Endodermal cell (in vitro differentiated cells): ENCODE results near the gene CORO7. TPM values are rescaled to one million over a fixed set of nuclear protein-coding genes. Genes with fewer than 3 reads are reported as not detected.

Experiments
- DNase-seq: peaks from one replicate; pipeline ENCODE4 v3.0.0-alpha.2; 2017
- H3K27ac ChIP-seq: 2 replicates; pipeline ENCODE4 v1.5.1; 2013; ENCODE audit warnings: mild to moderate bottlenecking, low read depth, low read length, moderate library complexity
- H3K27me3 ChIP-seq: 2 replicates; pipeline ENCODE4 v1.6.1; 2013; ENCODE audit warnings: mild to moderate bottlenecking, low read length, moderate library complexity; ENCODE audit not compliant: insufficient read depth, control insufficient read depth, poor library complexity, severe bottlenecking
- H3K36me3 ChIP-seq: 2 replicates; pipeline ENCODE4 v1.7.0; 2013; ENCODE audit warnings: mild to moderate bottlenecking, low read length, moderate library complexity; ENCODE audit not compliant: control insufficient read depth, insufficient read depth
- H3K4me1 ChIP-seq: one replicate; pipeline ENCODE4 v1.7.0; 2013; ENCODE audit warnings: low read length; ENCODE audit not compliant: control insufficient read depth, insufficient read depth
- H3K4me3 ChIP-seq: 2 replicates; pipeline ENCODE4 v1.5.1; 2013; ENCODE audit warnings: mild to moderate bottlenecking, low read length, moderate library complexity
- H3K9ac ChIP-seq: 2 replicates; pipeline ENCODE4 v1.6.1; 2013; ENCODE audit warnings: mild to moderate bottlenecking, low read length, moderate library complexity; ENCODE audit not compliant: poor library complexity, severe bottlenecking; ENCODE audit errors: extremely low read depth
- H3K9me3 ChIP-seq: 2 replicates; pipeline ENCODE4 v1.6.1; 2013; ENCODE audit warnings: mild to moderate bottlenecking, low read length, moderate library complexity; ENCODE audit not compliant: control insufficient read depth
- H3K27ac Mint-ChIP-seq: 2 replicates; pipeline ENCODE4 v1.8.0; 2020; ENCODE audit warnings: mixed read lengths
- H3K27me3 Mint-ChIP-seq: 2 replicates; pipeline ENCODE4 v1.8.0; 2021; ENCODE audit warnings: mild to moderate bottlenecking, mixed read lengths; ENCODE audit not compliant: insufficient read depth
- H3K36me3 Mint-ChIP-seq: 2 replicates; pipeline ENCODE4 v1.8.0; 2020; ENCODE audit warnings: low read depth, mixed read lengths
- H3K4me1 Mint-ChIP-seq: 2 replicates; pipeline ENCODE4 v1.8.0; 2020; ENCODE audit warnings: mixed read lengths
- H3K4me3 Mint-ChIP-seq: 2 replicates; pipeline ENCODE4 v1.8.0; 2020; ENCODE audit warnings: mild to moderate bottlenecking, moderate library complexity, mixed read lengths
- H3K9me3 Mint-ChIP-seq: 2 replicates; pipeline ENCODE4 v1.8.0; 2020; ENCODE audit warnings: mild to moderate bottlenecking, mixed read lengths
- CTCF ChIP-seq: fragments of 200-600 bp; sonication (generic); conservative IDR thresholded peaks from 2 replicates; pipeline ENCODE4 v1.5.0; 2021; ENCODE audit warnings: antibody characterized with exemption, mild to moderate bottlenecking
- WGBS, 2 experiments: methylation state at CpG; one replicate each; pipeline versions ENCODE4 v1.1.5 to v1.1.7; 2013; ENCODE audit warnings: missing lambda C conversion rate in 2 of 2, mixed read lengths in 1 of 2; ENCODE audit not compliant: insufficient coverage in 1 of 2, insufficient read length in 1 of 2; 5-methylcytosine and 5-hydroxymethylcytosine counted together
- total RNA-seq, 2 donors: library from RNA; stranded (reverse); fragmentation: NEBNext Ultra II Directional in 1 of 2; extraction: Animal tissue kit (Norgen Biotek cat#: 25700) in 1 of 2; gene quantifications; 2 replicates in 1 of 2; 3 replicates in 1 of 2; pipeline ENCODE4 v1.2.1, GENCODE V29; 2021

Gene CORO7
- total RNA-seq, 2 donors from 2014 or later = 32.5 to 37.5 TPM

GRCh38 chr16:4426021-4426684 lies 9.8 kb upstream of the CORO7 start:
- Histone ChIP-seq H3K9ac (peak overlapping the region; percentile 88), H3K27ac (no peak overlapping the region), H3K4me3 (peak overlapping the region; percentile 99), H3K4me1 (no peaks in the 10 kb centered on the region), H3K27me3 (no peaks in the 10 kb centered on the region), H3K9me3 (no peaks in the 10 kb centered on the region), H3K36me3 (peaks cover 3% of the 10 kb centered on the region)
- peaks cover 7% of the 10 kb centered on the region for H3K4me1 Mint-ChIP-seq
- H3K36me3 Mint-ChIP-seq = peaks cover 17% of the 10 kb centered on the region
- peak overlapping the region; percentile 93 for H3K27ac Mint-ChIP-seq
- DNase-seq = no peak
- peak overlapping the region; percentile 90 for H3K4me3 Mint-ChIP-seq
- no peaks in the 10 kb centered on the region for H3K27me3 Mint-ChIP-seq
- WGBS, 2 experiments = 3 to 7% methylated on average over 11 to 31 of the region's 31 CpGs
- no peaks in the 10 kb centered on the region for H3K9me3 Mint-ChIP-seq
- peak; percentile 24 for TF ChIP-seq CTCF

GRCh38 chr16:4425378-4426020 lies 9.1 kb upstream of the CORO7 start, which contains the start of gene DNAJA3:
TSS of gene DNAJA3 (plus strand) at chr16:4425868. CDS start at chr16:4425882, 14 bp downstream.
- H3K27ac Mint-ChIP-seq = peak within 1 kb of the TSS; percentile 99
- no peaks in the 10 kb centered on the region for H3K9me3 Mint-ChIP-seq
- no peaks in the 10 kb centered on the region for H3K9me3 ChIP-seq
- H3K4me1 ChIP-seq = no peaks in the 10 kb centered on the region
- H3K36me3 ChIP-seq = no peaks in the 10 kb centered on the region
- H3K4me1 Mint-ChIP-seq = peaks cover 7% of the 10 kb centered on the region
- no peaks in the 10 kb centered on the region for H3K27me3 Mint-ChIP-seq
- no peak for TF ChIP-seq CTCF
- H3K36me3 Mint-ChIP-seq = peaks cover 14% of the 10 kb centered on the region
- H3K4me3 Mint-ChIP-seq = peak within 1 kb of the TSS; percentile 90
- no peaks in the 10 kb centered on the region for H3K27me3 ChIP-seq
- DNase-seq = peak; percentile 95
- 0 to 2% methylated on average over 21 to 68 of the region's 68 CpGs for WGBS, 2 experiments
- H3K27ac ChIP-seq = peak within 1 kb of the TSS; percentile 68
- H3K9ac ChIP-seq = peak within 1 kb of the TSS; percentile 88
- peak within 1 kb of the TSS; percentile 99 for H3K4me3 ChIP-seq

GRCh38 chr16:4420505-4421105 lies 4.2 kb upstream of the CORO7 start:
- Histone ChIP-seq H3K27ac (no peak overlapping the region), H3K4me3 (no peak overlapping the region), H3K36me3 (no peaks in the 10 kb centered on the region), H3K9ac (no peak overlapping the region), H3K4me1 (no peaks in the 10 kb centered on the region), H3K9me3 (no peaks in the 10 kb centered on the region), H3K27me3 (no peaks in the 10 kb centered on the region)
- H3K4me3 Mint-ChIP-seq = no peak overlapping the region
- no peaks in the 10 kb centered on the region for H3K9me3 Mint-ChIP-seq
- peaks cover 10% of the 10 kb centered on the region for H3K27me3 Mint-ChIP-seq
- WGBS, 2 experiments = 91 to 92% methylated on average over 6 to 7 of the region's 8 CpGs
- no peak for TF ChIP-seq CTCF
- no peaks in the 10 kb centered on the region for H3K36me3 Mint-ChIP-seq
- no peak for DNase-seq
- no peaks in the 10 kb centered on the region for H3K4me1 Mint-ChIP-seq
- H3K27ac Mint-ChIP-seq = no peak overlapping the region
